GM12873 (cell line): Measurements from ENCODE around the gene SLC44A3.

ENCODE experiments used
- CTCF ChIP-seq: IDR thresholded peaks from 2 replicates; pipeline ENCODE4 v1.5.1; 2012; ENCODE audit warnings: low read depth, mild to moderate bottlenecking, moderate library complexity, low read length, control low read depth; ENCODE audit not compliant: insufficient read depth; ENCODE audit errors: missing control alignments

The SLC44A3 gene

GRCh38 chr1:94927405-94928175 lies 107.4 kb downstream of the SLC44A3 start:
- TF ChIP-seq CTCF: no peak

- no peak for TF ChIP-seq CTCF
Measured at GRCh38 chr1:94928293-94928939, 108.3 kb downstream of the SLC44A3 start.

GRCh38 chr1:94929351-94930217 lies 109.4 kb downstream of the SLC44A3 start:
- no peak for TF ChIP-seq CTCF

- no peak for TF ChIP-seq CTCF
Measured at GRCh38 chr1:94931254-94931841, 111.2 kb downstream of the SLC44A3 start.

GRCh38 chr1:94934551-94934950 lies 114.4 kb downstream of the SLC44A3 start:
- TF ChIP-seq CTCF: no peak

GRCh38 chr1:94935034-94935433 lies 114.9 kb downstream of the SLC44A3 start:
- no peak for TF ChIP-seq CTCF
